Measurements from ENCODE around the gene POU6F2. TPM values are rescaled to one million over a fixed set of nuclear protein-coding genes. Genes with fewer than 3 reads are reported as not detected.

POU6F2 gene
- total and polyA plus RNA-seq, 9 of the 15 experiments (the other 6 are each of a cell fraction or from before 2014, with no cell fraction given) = 0.29 to 1.5 (median 0.96) TPM

- FAIRE-seq (no peak), ATAC-seq (no peak), DNase-seq (ENCODE audit: extremely low read depth in 1 of 4, low spot score in 3 of 4) (no peak)
- H3K4me2 ChIP-seq (ENCODE audit: insufficient read depth, low read length) = no peak overlapping the region
- ChIA-PET POLR2A (no interaction called here), CTCF (ENCODE audit: low intra/inter-chr PET ratio) (no interaction called here)
- H3K36me3 ChIP-seq (ENCODE audit: control insufficient read depth, insufficient read depth, low read length) = no peaks in the 10 kb centered on the region
- no peak overlapping the region for H3K9ac ChIP-seq (ENCODE audit: insufficient read depth in 1 of 2, low read depth in 2 of 2, low read length in 2 of 2)
- no peak overlapping the region for H2AFZ ChIP-seq (ENCODE audit: low read depth, low read length)
- no peaks in the 10 kb centered on the region for H3K9me1 ChIP-seq (ENCODE audit: control insufficient read depth, insufficient read depth, low read length)
- 2% methylated on average over 6 of the region's 6 CpGs for WGBS (ENCODE audit: insufficient coverage, low coverage, missing lambda C conversion rate)
- no peak overlapping the region for H3K4me3 ChIP-seq
- TF ChIP-seq NBN (IDR thresholded peaks at IDR 0.05; ENCODE audit: low read depth) (no peak), U2AF1 (optimal IDR thresholded peaks at IDR 0.05; ENCODE audit: low read depth, low read length) (no peak), PHF21A (IDR thresholded peaks at IDR 0.05; ENCODE audit: borderline replicate concordance, low read depth) (no peak), ZNF785 (CRISPR knock-in tag; IDR thresholded peaks at IDR 0.05) (no peak), TBP (optimal IDR thresholded peaks at IDR 0.05; ENCODE audit: low read depth, low read length) (no peak), KDM2B (CRISPR knock-in tag; IDR thresholded peaks at IDR 0.05) (no peak), ATF4 (CRISPR knock-in tag; IDR thresholded peaks at IDR 0.05) (no peak), BRD9 (IDR thresholded peaks at IDR 0.05; ENCODE audit: low read depth, partially characterized antibody) (no peak), BDP1 (IDR thresholded peaks at IDR 0.05; ENCODE audit: insufficient read depth, insufficient read length) (no peak), COPS2 (conservative IDR thresholded peaks at IDR 0.05) (no peak), KAT7 (CRISPR knock-in tag; IDR thresholded peaks at IDR 0.05; ENCODE audit: borderline replicate concordance) (no peak)
- H3K9me3 ChIP-seq (replicated peaks; ENCODE audit: control insufficient read depth, insufficient read depth, low read depth, low read length) = no peaks in the 10 kb centered on the region
- BruUV-seq (replicated peaks) = no TSS peak
- in situ Hi-C loops (cut with MboI) = no loop called here
- no peaks in the 10 kb centered on the region for H3K4me1 ChIP-seq (replicated peaks in 1 of 2; ENCODE audit: control insufficient read depth in 2 of 2, insufficient read depth in 2 of 2, low read length in 2 of 2)
- no peaks in the 10 kb centered on the region for H4K20me1 ChIP-seq (replicated peaks; ENCODE audit: control insufficient read depth, insufficient read depth, low read length)
- H3K27ac ChIP-seq (ENCODE audit: extremely low read depth, low read depth, low read length) = no peak overlapping the region
- no peaks in the 10 kb centered on the region for H3K79me2 ChIP-seq (ENCODE audit: control insufficient read depth, insufficient read depth, low read length)
- H3K27me3 ChIP-seq (ENCODE audit: control insufficient read depth in 2 of 2, insufficient read depth in 2 of 2, low read length in 2 of 2) = peaks cover 8 to 20% of the 10 kb centered on the region in 2 experiments; a peak in 3 of 5 replicates
- intact Hi-C loops (cut with micrococcal nuclease) = no loop called here
These were observed 452.7 kb downstream of the POU6F2 start for GRCh38 chr7:39430441-39430840.
